SHP77 (cell line): Measurements from ENCODE around the gene STMP1.
A peak's percentile ranks its signal among the peaks of the same experiment; 100 is the strongest.
"Not testable (repeated sequence)": the region's sequence is repeated elsewhere in the genome, so short reads cannot be mapped to it uniquely, and the experiment has no call there.

Source experiments
- DNase-seq, 2 experiments: peaks; one replicate each; lab custom pipeline; 2025; lab: John Stamatoyannopoulos, UW

STMP1 gene

DNA sequence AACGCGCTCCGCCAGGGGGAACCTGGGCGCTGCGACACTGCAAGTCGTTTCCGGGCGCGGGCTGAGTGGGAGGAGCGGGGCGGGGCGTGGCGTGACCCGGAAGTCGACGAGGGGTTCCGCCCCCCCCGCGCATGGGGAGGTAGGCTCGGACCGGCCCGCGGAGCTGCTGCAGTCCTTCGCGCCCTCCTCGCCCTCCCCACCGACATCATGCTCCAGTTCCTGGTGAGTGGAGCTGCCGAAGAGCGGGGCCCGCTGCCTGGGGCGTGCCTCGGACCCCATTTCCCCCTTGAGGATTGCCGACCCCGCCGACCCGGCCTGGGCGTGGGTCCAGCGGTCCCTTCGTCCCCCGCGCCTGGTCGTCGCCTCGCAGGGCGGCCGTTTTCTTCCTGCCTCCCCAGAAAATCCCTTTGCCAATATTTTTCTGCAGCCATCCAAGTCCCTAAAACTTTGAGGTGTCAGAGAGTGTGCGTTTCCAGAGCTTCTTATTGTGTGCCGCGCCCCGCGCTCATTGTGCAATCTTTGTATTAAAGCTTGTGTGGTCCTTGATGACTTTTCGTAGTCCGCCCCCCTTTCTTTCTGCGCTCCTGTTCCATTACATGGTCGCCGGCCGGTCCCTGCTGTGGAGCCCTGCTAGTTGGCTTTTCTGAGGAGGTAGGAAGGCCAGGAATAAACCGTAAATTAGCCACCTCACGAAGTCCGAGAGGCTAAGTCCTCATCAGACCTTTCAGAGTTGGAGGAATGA is at the start of gene STMP1:
TSS of gene STMP1 (plus strand) at position 142 of the 742 bp plus-strand sequence.
- DNase-seq, result peak; percentile 86 to 91

DNA sequence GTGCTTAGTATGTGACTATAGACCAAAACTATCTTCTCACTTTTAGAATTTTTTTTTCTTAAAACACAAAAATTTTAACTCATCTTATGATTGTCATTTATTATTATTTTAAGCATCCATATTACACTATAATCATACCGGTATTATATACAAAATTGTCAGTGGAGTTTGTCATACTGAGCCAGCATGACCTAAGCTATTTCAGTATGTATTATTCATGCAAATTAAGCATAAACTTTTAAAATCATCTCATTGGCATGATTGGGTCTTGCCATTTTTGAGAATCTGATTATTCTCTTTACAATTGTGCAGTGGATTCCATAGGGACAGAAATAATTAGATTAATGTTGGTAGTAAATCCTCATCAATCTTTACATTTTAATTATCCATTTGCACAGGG is 46.2 kb upstream of the STMP1 start:
- no peak for DNase-seq

DNA sequence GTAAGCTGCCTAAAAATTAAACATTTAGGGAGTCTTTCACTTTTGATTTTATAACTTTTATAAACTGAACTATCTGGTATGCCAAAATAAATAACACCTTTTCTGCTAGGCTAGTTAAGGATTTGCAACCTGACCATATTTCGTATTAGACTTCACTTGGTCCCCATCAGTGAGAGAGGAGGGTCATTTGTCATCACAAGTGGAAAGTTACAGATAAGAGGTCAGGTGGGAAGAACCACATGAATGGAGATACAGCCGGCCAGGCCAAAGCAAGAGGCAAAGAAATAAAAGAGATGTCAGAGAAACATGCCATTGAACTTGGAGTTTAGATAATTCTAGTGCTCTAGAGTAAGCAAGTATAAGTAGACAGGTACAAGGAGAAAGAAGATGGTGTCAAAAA is 44.5 kb upstream of the STMP1 start:
- no peak for DNase-seq

DNA sequence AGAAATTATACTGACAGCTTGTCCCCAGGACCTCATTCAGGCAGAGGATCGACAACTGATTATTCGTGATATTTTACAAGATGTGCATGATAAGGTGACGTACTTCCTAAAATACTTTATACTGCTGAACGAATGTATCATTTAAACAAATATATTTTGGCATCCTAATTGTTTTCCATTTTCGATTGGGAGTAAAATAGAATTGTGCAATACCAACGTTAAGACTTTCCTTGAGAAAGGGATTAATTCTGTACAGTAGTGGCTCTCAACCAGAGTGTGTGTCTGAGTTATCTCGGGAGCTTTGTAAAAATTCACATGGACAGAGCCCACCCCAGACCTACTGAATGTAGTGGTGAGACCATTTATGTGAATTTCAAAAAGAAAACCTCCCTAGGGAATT is 43.8 kb upstream of the STMP1 start:
- DNase-seq, result no peak

DNA sequence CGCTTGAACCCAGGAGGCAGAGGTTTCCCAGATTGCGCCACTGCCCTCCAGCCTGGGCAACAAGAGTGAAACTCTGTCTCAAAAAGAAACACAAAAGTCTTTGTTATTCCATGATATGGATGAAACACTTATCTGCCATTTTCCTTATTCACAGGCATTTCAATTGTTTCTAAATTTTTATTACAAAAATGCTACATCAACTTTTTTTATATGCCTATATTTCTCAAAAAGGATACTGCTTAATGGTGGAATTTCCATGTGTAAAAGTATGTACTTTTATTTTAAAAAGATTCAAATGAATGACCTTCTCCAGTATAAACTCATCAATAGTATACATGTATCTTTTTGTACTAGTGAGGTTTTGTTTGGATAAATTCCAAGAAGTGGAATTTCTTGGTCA is 41.9 kb upstream of the STMP1 start:
- DNase-seq, result no peak

DNA sequence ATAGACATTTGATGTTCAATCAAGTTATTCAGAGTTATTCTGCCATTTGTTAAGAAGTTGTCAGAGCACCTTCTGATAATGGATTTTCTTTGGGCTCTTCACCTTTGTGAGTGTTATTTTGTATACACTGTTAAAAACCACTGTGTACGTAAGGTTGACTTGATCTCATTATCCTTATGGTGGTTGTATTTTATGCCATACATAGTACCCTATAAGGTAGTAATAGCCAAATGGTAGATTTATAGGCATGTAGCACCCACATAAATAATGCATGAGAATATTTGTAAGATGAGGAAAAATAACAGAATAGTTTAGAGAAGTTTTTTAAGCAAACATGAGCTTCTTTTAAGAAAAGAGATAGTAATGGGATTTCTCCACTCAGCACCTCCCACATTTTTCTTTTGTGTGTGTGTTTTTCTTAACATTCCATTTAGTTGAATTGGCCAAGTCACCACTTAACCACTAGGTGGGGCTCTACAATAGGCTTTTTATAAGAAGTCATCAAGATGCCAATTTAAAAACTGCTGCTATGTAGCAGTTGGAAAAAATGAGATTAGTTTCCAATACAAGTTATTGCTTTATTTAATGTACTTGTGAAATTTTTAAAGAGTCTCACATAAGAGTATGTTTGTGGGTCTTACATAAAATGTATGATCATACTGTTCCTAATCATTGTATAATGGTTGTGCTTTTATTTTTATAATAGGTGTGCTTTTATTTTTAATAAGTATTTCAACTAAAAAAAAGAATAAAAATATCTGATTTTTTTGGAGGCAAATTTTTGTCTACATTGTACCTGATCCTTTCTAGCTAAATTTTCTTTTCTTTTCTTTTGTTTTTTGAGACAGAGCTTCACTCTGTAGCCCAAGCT is 41.1 kb upstream of the STMP1 start:
- peak; percentile 51 to 60 for DNase-seq

DNA sequence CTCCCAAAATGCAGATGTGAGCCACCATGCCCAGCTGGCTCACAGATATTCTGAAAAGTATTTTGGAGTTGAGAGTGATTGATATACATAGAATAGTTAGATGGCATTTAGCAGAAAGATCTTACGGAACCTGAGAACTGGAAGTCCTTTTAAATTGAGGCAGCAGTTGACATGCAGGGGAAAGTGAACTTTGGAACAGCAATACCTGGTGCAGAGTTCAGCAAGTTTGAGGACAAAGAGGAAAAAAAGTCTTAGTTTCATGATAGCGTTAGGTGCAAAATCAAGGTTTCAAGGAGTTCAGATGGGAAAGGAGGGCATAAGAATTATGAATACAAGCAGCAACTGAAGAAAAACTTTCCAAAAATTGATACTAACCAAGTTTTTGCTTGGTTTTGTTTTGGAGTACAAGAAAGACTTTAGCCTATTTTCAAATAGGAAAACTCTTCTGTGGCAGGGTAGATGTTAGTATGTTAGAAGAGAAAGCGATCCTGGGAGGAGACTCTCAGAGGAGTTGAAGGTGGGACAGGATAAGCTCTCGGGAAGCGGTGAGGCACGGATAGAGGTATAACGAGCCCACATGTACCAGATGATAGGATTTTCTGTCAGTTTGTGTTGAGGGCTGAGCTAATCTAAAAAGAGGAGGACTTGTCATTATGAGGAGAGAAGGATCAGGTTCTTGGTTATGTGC is 28.0 kb upstream of the STMP1 start:
- DNase-seq, result no peak

DNA sequence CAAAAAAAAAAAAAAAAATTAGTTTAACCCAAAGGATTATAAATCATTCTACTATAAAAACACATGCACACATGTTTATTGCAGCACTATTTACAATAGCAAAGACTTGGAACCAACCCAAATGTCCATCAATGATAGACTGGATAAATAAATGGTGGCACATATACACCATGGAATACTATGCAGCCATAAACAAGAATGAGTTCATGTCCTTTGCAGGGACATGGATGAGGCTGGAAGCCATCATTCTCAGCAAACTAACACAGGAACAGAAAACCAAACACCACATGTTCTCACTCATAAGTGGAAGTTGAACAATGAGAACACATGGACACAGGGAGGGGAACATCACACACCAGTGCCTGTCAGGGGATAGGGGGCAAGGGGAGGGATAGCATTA is 22.6 kb upstream of the STMP1 start:
- not testable (repeated sequence) for DNase-seq

DNA sequence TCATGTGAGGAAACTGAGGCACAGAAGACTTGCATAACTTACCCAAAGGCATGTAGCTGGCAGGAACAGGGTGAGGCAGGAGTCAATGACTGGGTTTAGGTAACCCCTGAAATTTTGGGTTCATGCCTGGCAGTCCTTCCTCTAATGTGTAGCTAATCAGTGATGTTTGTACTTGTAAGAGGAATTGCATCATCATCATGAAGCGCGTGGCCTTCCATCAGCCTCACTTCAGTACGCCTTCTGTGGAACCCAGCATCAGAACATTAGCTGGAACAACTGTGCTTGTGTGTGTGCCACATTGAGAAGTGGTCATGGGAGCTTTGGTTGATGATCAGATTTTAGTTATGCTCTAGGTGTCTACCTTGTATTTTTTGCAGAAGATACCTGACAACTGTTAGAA is 18.2 kb upstream of the STMP1 start:
- no peak for DNase-seq

DNA sequence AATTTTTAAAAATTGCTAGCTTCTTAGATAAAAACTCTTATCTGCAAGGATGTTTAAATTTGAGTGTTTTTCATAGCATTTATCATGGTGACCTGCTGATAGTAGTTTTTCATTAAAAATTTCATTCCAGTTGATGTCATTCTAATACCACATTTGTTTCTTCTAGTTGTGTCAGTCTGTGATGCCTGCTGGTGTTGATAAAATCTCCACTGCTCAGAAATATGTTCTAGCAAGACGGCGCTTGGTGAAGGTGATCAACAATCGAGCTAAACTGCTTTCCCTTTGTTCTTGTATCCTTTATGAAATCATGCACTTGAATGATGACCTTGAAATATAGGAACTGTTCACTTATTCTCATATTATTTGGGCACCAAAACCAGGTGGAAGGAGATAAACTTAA is 17.6 kb upstream of the STMP1 start:
- DNase-seq, result no peak

DNA sequence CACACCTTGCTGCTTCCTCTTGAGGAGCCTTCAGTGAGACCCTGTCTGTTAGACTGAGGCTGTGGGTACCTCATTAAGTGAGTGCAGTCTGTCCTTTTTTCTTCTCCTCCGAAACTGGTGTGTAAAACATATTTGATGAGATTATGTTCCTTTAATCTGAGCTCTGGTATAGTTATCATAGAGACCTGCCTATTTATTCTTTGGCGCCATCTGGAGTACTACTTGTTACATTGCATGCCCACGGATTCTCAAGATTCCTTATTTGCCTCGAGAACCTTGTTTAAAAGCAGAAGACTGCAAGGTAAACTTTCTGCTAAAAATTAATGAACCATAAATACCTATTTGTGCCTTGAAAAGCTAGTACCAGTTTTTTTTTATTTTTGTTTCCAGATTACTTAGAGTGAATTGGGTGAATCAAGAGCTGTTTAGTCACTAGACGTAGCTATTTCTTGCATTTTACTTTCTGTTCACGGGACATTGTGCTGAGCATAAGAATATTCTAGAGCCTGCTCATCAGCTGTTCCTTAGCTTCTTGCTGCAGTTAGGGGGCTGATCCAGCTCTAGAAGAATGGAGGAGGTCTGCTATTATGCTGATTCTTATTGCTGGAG is 16.9 kb upstream of the STMP1 start:
- peak; percentile 8 to 36 for DNase-seq

DNA sequence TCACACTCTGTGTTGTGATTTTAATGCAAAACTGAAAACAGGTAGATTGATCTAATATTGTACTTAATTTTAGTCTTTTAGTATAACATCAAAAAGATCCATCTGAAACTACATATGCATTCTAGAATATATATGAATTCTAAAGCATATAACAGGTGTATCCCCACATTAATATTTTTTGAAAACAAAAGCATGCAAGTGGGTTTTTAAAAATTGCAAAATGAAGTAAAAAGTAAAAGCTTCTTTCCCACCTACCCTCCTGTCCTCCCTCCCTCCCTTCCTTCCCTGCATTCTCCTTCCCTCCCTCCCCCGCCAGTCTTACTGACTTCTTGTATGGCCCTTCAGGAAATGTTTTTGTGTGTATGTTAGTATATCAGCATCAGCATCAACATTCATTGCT is 14.6 kb upstream of the STMP1 start:
- no peak for DNase-seq

DNA sequence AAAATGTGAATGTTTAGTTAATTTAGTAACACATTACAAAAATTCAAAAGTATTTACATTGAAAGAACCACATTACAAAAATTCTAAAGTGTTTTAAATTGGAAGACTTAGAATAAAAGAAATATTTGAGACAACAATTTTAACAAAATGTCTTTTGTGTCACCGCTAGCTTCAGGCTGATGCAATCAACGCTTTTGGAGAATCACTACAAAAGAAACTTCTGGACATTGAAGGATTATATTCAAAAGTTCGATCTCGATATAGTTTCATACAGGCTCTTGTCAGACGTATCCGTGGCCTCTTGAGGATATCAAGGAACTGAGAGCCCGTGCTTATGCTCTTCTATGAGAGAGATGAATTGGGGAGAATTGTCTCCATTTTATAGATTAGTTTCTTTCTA is 14.1 kb upstream of the STMP1 start:
- no peak for DNase-seq

DNA sequence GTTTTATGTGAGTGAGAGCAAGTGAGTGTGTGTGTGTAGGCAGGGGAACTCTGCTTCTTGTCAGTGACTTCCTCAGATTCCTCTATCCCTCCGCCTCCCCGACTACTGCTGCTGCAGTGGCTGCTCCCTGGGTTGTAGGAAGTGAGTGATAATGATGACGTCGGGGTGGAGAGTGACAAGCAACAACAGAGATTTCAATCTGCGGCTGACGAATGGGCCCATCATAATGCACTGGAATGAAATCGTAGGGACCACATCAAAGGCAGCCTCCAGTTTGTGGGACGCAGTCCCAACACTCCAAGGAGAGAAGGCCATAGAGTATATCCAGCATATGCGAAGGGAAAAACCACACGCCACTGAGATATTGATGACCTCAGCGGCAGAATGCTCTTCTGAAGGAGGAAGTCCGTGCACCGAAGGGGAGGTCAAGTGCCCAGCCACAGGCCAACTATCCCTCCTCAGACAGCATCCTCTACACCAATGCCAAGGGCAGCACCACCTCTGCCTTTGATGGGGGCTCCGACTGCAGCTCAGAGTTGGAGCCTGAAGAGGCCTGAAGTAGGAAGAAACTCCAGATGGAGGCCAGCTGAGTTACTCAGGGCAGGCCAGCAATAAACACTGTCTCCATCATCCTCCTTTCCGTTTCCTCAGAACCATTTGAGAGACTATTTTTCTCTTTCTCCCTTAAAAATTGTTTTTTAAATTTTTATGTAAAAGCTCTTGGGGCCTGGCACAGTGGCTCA is 11.3 kb upstream of the STMP1 start:
- DNase-seq, result no peak

DNA sequence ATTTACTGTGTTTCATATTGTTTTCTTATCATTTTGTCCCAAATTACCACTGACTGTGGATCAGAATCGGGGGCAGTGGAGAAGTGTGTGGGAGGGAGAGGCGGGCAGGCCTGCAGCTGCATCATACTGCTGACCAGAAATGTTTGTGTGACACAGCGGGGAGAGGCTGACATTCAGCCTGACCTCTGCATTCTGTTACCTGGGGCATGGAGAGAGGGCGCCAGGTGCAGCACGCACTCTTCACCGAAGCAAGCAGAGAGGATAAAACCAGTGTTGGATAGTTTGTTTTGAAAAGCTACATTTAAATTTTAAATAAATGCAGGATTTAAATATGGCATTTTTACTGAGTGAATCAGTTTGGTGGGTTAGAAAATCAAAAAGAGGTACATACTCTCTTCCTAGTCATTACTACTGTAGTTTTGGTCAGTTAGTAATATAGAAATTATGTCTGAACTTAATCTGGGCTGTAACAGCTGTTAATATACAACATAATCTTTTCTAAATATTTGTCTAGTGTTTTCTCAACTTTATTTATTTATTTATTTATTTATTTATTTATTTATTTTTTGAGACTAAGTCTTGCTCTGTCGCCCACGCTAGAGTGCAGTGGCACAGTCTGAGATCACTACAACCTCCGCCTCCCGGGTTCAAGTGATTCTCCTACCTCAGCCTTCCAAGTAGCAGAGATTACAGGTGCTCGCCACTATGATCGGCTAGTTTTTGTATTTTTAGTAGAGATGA is 8.8 kb upstream of the STMP1 start:
- DNase-seq, result peak; percentile 62 to 65

DNA sequence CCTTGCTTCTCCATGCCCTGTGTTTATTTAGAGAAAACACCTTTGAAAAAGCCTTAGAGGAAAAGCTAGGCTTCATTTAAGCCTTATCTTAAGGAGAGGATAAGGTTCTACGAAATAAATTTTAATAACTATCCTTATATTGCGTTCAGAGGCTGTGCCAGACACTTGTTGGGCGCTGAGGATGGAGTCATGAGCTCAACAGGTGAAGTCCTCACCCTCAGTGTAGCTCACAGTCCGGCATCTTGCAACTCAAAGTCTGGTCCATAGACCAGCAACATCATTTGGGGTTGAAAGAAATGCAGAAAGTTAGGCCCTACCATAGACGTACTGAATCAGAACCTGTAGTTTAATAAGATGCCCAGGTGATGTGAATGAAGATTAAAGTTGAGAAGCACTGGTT is 3.8 kb upstream of the STMP1 start:
- DNase-seq, result no peak

DNA sequence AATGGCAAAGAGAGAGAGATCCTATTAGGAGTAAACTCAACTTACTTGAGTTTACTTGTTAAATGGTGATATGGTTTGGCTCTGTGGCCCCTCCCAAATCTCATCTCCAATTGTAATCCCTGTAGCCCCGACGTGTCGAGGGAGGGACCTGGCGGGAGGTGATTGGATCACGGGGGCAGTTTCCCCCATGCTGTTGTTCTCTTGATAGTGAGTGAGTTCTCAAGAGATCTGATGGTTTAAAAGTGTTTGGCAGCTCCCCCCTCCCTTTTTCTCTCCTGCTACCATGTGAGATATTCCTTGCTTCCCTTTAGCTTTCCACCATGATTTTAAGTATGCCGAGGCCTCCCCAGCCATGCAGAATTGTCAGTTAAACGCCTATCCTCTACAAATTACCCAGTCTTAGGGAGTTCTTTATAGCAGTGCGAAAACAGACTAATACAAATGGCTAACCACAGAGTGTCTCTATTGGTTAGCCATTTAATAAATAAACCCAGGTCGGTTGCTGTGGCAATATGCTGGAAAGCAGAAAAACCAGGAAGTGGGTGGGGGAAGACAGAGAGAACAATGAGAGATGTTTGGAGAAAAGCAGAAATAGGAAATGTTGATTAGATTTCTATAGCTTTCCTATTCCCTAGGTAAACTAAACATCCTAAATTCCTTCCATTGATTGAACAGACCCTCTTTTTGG is 3.0 kb upstream of the STMP1 start:
- no peak for DNase-seq

DNA sequence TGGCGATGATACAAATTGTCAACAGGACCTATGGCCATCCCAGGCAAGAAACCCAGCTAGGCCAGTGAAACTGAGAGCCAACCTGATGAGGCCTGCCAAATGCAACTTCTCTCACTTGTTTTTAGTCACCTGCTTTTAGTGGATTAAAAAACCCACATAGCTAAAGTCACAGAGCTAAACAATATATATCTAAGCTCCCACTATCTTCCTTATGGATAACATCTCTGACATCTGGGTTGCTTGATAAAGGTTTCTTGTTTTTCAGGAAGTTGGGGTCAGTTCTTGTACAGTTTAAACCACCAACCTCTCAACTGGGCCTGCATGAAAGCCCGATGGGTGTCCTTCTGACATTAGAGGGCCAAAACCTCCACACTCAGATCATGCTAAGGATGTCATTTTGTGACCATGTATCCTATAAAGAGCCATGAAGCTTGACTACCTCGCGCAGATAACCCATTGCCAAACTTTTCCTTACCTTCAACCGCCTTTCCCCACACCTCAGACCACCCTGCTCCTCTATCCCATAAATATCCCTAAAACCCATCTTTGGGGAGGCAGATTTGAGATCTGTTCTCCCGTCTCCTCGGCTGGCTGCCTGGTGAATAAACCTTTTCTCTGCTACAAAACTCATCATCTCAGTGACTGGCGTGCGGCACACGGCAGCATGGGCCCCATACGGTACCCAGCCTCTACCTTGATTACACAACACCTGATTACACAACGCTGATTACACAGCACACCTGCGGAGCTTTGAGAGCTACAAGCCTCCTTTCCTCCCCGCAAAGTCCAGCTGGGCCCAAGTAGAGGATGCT is 797 bp upstream of the STMP1 start:
- peak in 1 of 2 experiments; percentile 43 for DNase-seq

DNA sequence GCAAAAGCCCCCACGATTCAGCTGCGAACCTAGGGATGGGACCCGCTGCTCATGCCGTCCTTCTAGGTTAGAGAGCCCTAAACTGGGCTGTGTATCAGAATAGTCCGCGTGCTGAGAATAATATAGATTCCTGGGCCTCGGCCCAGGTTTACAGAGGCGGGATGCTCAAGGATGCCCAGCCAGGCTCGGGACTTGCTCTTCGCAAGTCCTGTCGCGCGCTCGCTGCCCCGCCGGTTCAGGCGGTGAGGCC is 266 bp upstream of the STMP1 start:
- no peak for DNase-seq
